Activated CD4-positive, alpha-beta T cell treated with anti-CD3 and anti-CD28 coated beads, Interleukin-2, amount 50 U/mL, for 1 hour (primary cell): ENCODE measurements around the gene POLR2E.

ENCODE experiments used
- DNase-seq: peaks from one replicate; pipeline ENCODE4 v3.0.0-alpha.2; 2020

Gene POLR2E

GRCh38 chr19:1042689-1043511 lies 52.3 kb downstream of the POLR2E start:
- DNase-seq = no peak

- DNase-seq = no peak
Observed at GRCh38 chr19:1041835-1042685, 53.1 kb downstream of the POLR2E start.

GRCh38 chr19:1041272-1041834 lies 53.8 kb downstream of the POLR2E start:
- DNase-seq = no peak

GRCh38 chr19:1040476-1041271 lies 54.5 kb downstream of the POLR2E start:
- DNase-seq = peak; percentile 87

- peak; percentile 99 for DNase-seq
Observed at GRCh38 chr19:1039646-1040475, 55.3 kb downstream of the POLR2E start, which contains the start of gene ABCA7. Gene ABCA7 (plus strand): TSS chr19:1040107. CDS start chr19:1041362, 1,255 bp downstream.

GRCh38 chr19:1038978-1039645 lies 56.1 kb downstream of the POLR2E start:
- DNase-seq = no peak

GRCh38 chr19:1037621-1038064 lies 57.5 kb downstream of the POLR2E start:
- DNase-seq = no peak
